ENCODE data around the gene KCNG2.

Gene KCNG2

DNA sequence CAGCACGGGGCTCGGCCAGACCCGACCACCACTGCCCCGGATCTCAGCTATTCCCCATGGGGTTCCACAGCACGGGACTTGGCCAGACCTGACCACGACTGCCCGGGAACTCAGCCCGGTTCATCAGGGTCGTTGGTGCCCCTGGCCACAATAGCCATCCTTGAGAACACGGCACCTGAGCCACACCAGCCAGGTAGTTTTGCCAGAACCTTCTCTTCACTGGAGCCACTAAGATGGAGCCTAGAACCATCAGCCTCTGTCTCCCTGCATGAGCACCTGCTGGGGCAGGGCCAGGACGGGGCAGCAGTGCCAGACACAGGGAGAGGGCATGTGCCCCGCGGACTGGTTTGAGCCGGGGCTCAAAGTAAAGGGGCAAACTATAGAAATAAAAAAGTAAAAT is 11.4 kb upstream of the KCNG2 start:
- DNase-seq = no peak

- DNase-seq = no peak
These were observed 10.8 kb upstream of the KCNG2 start for GRCh38 chr18:79786786-79787526.

DNA sequence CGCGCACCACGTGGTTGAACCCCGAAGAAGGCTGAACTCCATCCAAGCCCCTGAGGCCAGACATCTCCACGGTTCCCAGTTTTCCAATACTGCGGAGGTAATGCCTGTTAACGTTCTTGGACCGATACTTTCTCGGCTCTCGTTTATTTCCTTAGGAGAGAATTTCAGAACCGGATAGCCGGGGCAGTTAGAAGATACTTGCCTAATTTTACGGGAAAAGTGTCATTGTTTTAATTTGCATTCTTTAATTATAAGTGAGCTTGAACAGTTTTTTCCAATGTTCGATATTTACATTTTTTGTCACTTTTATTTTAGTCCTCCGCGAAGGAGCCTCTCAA is 10.2 kb upstream of the KCNG2 start:
- no peak for DNase-seq

GRCh38 chr18:79787865-79788733 is 9.6 kb upstream of the KCNG2 start:
- DNase-seq = no peak

DNA sequence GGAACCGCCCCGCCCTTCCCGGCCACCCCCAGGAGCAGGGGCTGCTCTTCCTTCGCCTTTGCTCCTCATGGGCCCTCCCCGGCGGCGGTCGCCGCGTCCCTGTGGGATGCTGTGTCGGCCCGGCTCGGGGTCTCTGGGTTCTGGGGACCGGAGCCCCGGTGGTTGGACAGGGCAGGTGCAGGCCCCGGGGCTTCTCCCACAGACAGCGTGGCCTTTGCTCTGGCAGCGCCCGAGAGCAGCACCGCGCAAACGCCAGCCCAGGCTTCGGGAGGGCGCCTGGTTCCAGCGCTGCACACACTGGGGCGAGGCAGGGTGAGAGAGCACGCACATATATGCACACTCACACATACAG is 9.0 kb upstream of the KCNG2 start:
- DNase-seq = no peak

GRCh38 chr18:79789091-79789891 is 8.4 kb upstream of the KCNG2 start:
- no peak for DNase-seq

DNA sequence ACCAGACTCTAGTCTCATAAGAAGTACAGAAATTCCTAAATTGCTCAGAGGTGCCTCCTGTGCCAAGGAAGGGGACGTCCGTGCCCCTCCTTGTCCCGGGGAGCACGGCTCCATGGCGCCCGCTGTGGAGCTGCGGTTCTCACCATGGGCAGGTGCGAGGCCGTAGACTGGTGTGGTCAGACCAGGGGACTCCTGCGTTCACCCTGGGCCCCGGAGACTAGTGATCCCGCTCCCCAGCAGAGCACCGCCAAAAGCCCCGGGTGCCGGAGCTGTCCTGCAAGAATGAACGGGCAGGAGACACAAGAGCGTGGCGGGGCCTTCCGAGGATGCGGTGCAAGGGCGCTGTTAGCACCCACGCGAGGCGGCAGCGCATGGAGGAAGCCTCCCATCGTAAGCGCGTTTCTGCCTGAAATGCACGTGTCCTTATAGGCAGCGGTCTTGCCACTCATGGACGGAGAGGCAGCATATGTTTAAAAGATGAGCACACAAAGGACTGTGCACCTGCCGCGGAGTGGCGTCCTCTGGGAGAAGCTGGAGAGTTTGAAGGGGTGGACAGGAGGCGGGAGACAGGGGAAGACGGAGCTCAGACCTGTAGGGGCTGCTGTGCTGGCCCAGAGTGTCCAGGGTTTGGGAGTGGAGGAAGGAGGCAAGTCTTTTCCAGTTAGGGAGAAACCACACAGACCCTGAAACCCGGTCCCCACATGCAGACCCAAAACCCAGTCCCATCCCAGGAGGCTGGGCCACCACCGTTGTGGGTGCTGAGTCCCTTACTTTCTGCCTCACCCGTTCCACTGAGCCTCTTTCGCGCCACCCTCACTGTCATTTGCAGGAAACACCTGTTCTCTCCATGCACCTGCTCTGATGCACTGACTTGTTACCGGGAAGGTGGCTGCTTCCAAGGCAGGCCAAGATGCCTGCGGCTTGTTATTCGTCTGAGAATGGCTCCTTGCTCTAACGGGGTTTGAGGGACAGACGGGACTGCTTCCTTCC is 7.5 kb upstream of the KCNG2 start:
- DNase-seq = peak; percentile 52

DNA sequence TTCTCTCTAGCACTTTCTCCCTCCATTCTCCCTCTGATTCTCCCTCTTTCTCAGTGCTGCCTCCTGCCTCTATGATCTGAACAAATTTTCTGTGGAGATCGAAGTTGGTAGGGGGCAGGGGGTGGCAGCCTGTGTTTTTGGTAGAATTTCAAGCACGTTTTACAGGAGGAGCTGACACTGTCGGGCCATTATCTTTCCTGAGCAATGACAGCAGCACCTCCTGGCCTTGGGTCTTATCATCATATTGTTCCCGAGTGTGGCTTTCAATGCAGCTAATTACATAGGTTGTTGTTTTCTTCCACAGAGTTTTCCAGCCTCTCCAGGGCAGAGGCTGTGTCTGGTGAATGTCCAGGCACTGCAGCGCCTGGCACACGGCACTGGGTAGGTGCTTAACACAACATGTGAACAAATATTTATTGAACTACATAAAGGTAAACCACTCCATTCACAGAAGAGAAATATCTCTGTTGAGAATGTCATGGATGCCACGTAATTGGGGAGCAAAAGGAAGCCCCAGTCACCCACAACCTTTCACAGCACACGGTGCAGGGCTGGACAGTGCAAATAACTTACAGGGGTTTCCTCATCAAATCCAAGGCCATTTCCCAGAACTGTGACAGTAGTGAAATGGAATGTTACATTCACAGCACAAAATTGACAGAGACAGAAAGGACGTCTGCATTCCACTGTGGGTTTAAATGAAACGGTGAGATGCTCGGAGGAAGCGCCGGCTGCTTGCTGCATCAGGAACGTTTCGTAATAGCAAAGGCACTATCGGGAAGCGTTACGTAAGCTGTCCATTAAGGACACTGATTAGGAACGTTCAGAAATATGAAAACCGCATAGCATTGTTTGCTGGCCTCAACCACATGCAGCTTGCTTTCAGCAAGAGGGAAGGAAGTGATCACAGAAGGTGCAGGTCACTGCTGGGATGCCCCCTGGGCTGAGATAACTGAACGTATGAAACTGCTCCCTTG is 6.5 kb upstream of the KCNG2 start:
- DNase-seq = peak; percentile 10

GRCh38 chr18:79792096-79792987 is 5.4 kb upstream of the KCNG2 start:
- DNase-seq = no peak

DNA sequence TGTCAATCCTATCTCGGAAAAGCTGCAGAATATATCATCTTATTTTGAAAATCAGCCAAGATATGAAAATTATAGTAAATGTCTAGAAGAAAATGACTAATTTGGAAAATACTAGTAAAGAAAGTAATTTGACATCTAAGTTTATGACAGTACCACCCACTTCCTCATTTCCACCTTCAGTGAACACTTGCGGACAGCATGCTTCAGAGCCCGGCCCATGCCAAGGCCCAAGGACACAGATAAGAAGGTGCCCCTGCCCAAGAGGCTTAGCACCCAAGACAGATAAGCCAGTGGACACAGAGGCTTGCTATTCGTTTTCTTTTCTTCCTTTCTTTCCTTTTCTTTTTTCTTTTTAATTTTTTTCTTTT is 4.8 kb upstream of the KCNG2 start:
- no peak for DNase-seq

DNA sequence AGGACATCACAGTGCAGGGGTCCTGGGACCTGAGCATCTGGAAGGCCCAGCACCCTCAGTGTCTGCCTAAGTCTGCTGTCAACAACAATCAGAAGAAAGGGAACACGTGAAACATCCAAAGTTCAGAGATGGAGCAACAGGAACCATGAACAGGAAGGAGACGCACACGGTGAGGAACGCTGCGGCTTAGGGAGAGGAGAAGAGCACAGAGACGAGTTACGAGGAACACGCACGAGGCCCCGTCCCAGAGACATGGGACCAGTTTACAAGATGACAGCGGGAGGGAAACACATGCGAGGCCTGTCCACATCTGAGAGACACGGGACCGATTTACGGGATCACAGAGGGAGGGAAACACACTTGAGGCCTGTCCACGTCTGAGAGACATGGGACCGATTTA is 2.9 kb upstream of the KCNG2 start:
- DNase-seq = no peak

DNA sequence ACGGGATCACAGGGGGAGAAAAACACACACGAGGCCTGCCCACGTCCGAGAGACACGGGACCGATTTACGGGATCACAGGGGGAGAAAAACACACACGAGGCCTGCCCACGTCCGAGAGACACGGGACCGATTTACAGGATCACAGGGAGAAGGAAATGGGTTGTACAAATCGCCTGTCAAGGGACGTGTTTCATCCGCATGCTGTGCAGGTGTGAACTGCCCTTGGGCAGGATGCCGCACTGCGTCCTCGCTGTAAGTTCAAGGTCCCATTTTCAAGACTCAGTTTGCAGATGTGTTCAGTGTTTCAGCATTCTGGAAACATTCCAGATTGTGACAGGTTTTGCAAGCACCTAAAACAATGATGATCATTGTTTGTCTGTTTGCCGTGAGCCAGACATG is 2.3 kb upstream of the KCNG2 start:
- no peak for DNase-seq

DNA sequence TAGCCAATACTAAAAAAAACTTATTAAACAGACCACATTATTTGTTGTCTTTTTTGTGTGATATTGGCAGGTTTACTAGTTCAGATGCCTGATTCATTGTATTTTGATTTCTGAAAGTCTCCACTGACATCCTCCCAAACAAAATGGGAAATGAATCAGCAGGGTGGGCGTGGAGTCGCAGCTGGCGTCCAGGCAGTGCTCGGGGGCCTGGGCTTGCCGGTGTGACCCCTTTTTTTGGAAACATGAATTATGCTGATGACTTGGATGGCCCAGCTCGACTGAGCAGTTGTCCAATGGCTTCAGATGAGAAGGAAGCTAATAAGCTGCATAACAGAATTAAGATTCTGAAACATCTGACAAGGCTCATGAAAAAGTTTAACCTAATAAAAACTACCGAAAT is 1.7 kb upstream of the KCNG2 start:
- no peak for DNase-seq

DNA sequence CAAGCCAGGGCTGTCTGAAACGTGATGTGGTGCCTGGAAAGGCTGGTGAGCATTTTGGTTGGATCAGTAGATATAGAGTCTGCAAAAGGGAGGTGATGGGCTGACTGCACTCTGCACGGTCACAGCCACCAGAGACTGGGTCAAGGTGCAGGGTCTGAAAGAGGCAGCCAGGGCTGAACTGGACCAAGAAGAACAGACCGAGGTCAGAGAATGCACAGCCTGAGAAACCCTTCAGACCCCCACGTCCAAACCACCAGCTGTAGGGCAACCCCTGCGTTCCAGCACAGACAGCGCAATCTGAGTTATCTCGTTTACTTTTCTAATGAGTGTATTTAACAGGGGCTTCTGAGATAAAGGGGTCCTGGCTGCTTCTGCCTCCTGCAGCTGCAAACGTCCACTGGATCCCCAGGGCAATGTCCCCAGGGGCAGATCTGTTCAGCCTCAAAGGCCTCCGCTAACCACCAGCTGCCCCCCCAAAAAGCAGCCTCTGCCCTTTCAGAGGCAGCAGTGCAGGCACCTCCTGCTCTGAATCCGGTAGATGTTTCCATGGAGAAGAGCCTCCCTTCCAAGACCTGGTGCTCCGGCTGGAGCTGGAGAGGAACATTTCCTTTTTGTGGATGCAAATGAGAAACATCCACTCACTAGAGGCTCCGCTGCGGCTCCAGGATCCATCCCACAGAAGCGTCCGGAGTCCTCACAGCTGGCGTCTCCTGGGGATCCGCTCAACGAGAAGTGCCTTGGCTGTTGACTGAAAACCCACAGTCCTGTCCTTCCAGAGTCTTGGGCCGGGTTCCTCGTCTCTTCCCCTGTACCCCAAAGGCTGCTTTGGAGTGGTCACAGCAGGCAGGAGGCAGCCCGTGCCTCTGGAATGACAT is 970 bp upstream of the KCNG2 start:
- no peak for DNase-seq

DNA sequence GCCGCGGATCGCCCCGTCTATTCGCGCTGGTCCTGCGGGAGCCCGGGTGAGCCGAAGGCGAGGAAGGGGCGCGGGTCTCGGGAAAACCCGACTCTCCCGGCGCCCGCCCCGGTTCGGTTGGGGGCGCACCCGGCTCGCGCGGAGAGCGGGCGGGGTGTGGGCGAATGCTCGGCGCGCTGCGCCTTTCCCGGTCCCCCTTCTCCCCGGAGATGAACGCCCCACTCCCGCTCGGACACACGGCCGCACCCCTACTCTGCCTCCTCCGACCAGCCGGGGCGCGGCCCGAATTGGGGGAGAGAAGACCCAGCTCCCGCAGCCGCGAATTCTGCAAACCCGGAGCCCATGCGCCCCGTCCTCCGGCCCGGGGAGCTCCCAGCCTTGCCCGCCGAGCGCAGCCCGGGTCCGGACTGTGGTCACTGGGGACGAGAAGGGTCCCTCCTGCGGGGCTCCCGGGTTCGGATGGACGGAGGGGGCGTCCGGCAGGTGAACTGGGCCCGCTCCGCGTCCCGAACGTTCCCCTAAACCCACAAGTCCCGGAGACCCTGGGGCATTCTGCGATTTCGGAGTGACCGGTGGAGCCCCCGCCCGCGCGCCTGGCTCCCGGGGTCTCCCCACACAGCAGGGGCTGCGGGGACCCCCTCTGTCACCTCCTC is 734 bp downstream of the KCNG2 start:
- no peak for DNase-seq

GRCh38 chr18:79798999-79799370 is 1.2 kb downstream of the KCNG2 start:
- no peak for DNase-seq

DNA sequence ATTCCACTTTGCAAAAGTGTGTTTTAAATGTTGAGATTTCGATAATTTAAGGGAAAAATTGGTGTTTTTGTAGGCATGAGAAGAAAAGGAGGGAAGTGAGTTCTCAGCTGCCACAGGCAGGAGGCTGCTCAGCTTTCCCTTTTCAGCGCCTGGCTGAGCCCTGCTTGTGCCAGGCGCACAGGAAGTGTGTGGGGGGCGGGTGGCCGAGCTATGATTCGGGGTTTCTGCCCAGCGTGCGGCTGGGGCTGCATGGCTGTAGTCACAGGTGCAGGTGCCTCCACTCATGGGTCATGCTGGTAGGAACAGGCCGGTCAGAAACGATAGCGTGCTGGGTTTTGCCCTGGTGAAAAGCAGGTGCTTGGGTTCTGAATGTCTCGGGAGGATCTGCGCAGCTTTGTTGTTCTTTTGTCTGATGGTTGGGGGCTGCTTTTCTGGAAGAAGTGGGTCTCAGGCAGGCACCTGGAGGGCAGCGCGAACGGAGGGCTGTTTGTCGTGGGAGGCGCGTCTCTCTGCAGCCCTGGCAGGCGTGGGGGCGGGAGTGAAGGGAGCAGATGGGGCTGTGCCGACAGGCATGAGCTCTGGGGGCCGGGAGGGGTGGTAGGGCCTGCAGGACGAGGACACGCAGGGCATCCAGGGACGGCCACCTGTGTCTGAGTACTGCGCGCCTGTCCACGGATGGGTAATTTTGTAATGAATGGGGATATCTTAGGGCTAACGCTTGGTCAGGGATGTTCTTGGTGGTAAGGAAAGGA is 2.1 kb downstream of the KCNG2 start:
- DNase-seq = no peak
